ENCODE results near the gene ELOVL4.

ELOVL4 gene

GRCh38 chr6:79902046-79902445 is 45.3 kb downstream of the ELOVL4 start:
- H2AFZ ChIP-seq (ENCODE audit: low read depth, low read length) = no peak overlapping the region
- H4K20me1 ChIP-seq (ENCODE audit: insufficient read depth, low read length) = no peaks in the 10 kb centered on the region
- H3K27ac ChIP-seq (ENCODE audit: low read length) = no peak overlapping the region
- no peak overlapping the region for H3K4me3 ChIP-seq (ENCODE audit: low read depth in 1 of 2, low read length in 2 of 2)
- no peaks in the 10 kb centered on the region for H3K36me3 ChIP-seq (ENCODE audit: insufficient read depth, low read length)
- H3K4me1 ChIP-seq (ENCODE audit: insufficient read depth, low read length) = no peaks in the 10 kb centered on the region
- H3K9me3 ChIP-seq (ENCODE audit: insufficient read depth, low read length, severe bottlenecking) = no peaks in the 10 kb centered on the region
- DNase-seq (no peak), ATAC-seq (ENCODE audit: insufficient read depth, low read depth) (no peak)
- H3K4me2 ChIP-seq (ENCODE audit: insufficient read depth, low read length) = no peak overlapping the region
- H3K9ac ChIP-seq (ENCODE audit: low read depth, low read length) = no peak overlapping the region
- no peak for TF ChIP-seq EZH2 (IDR thresholded peaks at IDR 0.05; ENCODE audit: borderline replicate concordance, low read depth, low read length, severe bottlenecking)
- no peak for TF ChIP-seq CTCF (IDR thresholded peaks at IDR 0.05; ENCODE audit: borderline replicate concordance, extremely low read depth, low read length, poor library complexity, severe bottlenecking)
- H3K79me2 ChIP-seq (ENCODE audit: insufficient read depth, low read length) = no peaks in the 10 kb centered on the region
- H3K27me3 ChIP-seq (ENCODE audit: insufficient read depth, low read length, poor library complexity) = peaks cover 3% of the 10 kb centered on the region

GRCh38 chr6:79898076-79898475 is 49.3 kb downstream of the ELOVL4 start:
- Histone ChIP-seq H3K4me1 (ENCODE audit: insufficient read depth, low read length) (no peaks in the 10 kb centered on the region), H3K9me3 (ENCODE audit: insufficient read depth, low read length, severe bottlenecking) (no peaks in the 10 kb centered on the region), H3K9ac (ENCODE audit: low read depth, low read length) (no peak overlapping the region), H4K20me1 (ENCODE audit: insufficient read depth, low read length) (no peaks in the 10 kb centered on the region), H3K36me3 (ENCODE audit: insufficient read depth, low read length) (no peaks in the 10 kb centered on the region), H2AFZ (ENCODE audit: low read depth, low read length) (no peak overlapping the region), H3K79me2 (ENCODE audit: insufficient read depth, low read length) (no peaks in the 10 kb centered on the region), H3K27me3 (ENCODE audit: insufficient read depth, low read length, poor library complexity) (peaks cover 3% of the 10 kb centered on the region), H3K4me3 (ENCODE audit: low read depth in 1 of 2, low read length in 2 of 2) (no peak overlapping the region), H3K27ac (ENCODE audit: low read length) (no peak overlapping the region), H3K4me2 (ENCODE audit: insufficient read depth, low read length) (no peak overlapping the region)
- TF ChIP-seq CTCF (IDR thresholded peaks at IDR 0.05; ENCODE audit: borderline replicate concordance, extremely low read depth, low read length, poor library complexity, severe bottlenecking) = no peak
- TF ChIP-seq EZH2 (IDR thresholded peaks at IDR 0.05; ENCODE audit: borderline replicate concordance, low read depth, low read length, severe bottlenecking) = no peak
- no peak for ATAC-seq (ENCODE audit: insufficient read depth, low read depth)
- DNase-seq = no peak

GRCh38 chr6:79896075-79896449 is 51.3 kb downstream of the ELOVL4 start:
- Histone ChIP-seq H3K27ac (ENCODE audit: low read length) (no peak overlapping the region), H3K9me3 (ENCODE audit: insufficient read depth, low read length, severe bottlenecking) (peaks cover 3% of the 10 kb centered on the region), H3K4me2 (ENCODE audit: insufficient read depth, low read length) (no peak overlapping the region), H3K36me3 (ENCODE audit: insufficient read depth, low read length) (no peaks in the 10 kb centered on the region), H3K9ac (ENCODE audit: low read depth, low read length) (no peak overlapping the region), H3K4me1 (ENCODE audit: insufficient read depth, low read length) (no peaks in the 10 kb centered on the region), H4K20me1 (ENCODE audit: insufficient read depth, low read length) (no peaks in the 10 kb centered on the region), H3K4me3 (ENCODE audit: low read depth in 1 of 2, low read length in 2 of 2) (no peak overlapping the region), H3K27me3 (ENCODE audit: insufficient read depth, low read length, poor library complexity) (no peaks in the 10 kb centered on the region), H3K79me2 (ENCODE audit: insufficient read depth, low read length) (no peaks in the 10 kb centered on the region), H2AFZ (ENCODE audit: low read depth, low read length) (no peak overlapping the region)
- TF ChIP-seq EZH2 (IDR thresholded peaks at IDR 0.05; ENCODE audit: borderline replicate concordance, low read depth, low read length, severe bottlenecking) = no peak
- TF ChIP-seq CTCF (IDR thresholded peaks at IDR 0.05; ENCODE audit: borderline replicate concordance, extremely low read depth, low read length, poor library complexity, severe bottlenecking) = no peak
- ATAC-seq (ENCODE audit: insufficient read depth, low read depth) = no peak
- no peak for DNase-seq
